COLO829 (cell line): Measurements from ENCODE around the gene PPT2.
A peak's percentile ranks its signal among the peaks of the same experiment; 100 is the strongest.

Source experiments
- DNase-seq: peaks from one replicate; pipeline ENCODE4 v3.0.0; 2012; ENCODE audit warnings: low spot score

PPT2 gene, protein sequence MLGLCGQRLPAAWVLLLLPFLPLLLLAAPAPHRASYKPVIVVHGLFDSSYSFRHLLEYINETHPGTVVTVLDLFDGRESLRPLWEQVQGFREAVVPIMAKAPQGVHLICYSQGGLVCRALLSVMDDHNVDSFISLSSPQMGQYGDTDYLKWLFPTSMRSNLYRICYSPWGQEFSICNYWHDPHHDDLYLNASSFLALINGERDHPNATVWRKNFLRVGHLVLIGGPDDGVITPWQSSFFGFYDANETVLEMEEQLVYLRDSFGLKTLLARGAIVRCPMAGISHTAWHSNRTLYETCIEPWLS

GRCh38 chr6:32153564-32154513 lies at the start of gene PPT2:
Gene PPT2, plus strand, starts transcription at chr6:32154141. Its CDS starts 454 bp downstream, at chr6:32154595.
- DNase-seq = peak; percentile 78

DNA sequence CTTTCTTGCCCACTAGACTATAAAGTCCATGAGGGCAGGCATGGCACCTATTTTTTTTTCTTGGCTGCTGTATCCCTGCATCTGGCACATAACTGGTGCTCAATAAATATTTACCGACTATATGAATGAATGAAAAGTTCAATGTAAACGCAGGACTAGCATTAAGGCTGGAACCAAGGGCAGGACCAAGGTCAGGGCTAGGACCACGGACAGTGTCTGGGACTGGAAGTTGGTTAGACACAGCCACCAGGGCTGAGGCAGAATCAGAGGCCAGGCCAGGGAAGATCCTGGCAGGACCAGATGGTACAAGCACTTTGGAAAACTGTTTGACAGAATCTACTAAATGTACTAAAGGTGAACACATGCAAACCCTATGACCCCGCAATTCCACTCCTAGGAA lies 48.5 kb upstream of the PPT2 start:
- no peak for DNase-seq

- DNase-seq = no peak
These were observed 46.5 kb upstream of the PPT2 start for GRCh38 chr6:32107406-32107805.

DNA sequence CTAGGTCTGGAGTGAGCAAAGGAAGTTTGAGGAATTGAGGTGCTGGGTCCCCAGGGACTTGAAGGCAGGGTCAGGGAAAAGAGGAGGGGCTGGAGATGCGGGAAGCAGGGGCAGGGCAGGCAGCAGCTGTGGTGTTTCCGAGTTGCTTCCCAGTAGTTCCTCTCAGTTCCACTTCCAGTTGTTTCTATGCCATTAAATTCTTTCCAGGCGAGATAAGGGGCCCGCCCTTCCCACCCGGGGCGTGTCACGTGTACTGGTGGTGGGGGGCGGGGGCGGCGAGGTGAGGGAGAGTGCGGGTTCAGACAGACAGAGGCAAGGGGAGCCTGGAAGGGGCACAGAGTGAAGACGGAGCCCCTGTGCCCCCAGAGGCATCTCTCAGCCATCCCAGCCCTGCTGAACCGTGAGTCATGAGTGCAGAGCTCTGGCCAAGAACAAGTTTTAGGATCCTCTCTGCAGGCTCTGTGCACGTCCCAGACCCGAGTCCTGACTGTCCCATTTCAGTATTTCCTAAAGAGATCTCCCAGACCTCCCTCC lies 45.8 kb upstream of the PPT2 start:
- DNase-seq = no peak

GRCh38 chr6:32108727-32109113 lies 45.2 kb upstream of the PPT2 start:
- DNase-seq = no peak

DNA sequence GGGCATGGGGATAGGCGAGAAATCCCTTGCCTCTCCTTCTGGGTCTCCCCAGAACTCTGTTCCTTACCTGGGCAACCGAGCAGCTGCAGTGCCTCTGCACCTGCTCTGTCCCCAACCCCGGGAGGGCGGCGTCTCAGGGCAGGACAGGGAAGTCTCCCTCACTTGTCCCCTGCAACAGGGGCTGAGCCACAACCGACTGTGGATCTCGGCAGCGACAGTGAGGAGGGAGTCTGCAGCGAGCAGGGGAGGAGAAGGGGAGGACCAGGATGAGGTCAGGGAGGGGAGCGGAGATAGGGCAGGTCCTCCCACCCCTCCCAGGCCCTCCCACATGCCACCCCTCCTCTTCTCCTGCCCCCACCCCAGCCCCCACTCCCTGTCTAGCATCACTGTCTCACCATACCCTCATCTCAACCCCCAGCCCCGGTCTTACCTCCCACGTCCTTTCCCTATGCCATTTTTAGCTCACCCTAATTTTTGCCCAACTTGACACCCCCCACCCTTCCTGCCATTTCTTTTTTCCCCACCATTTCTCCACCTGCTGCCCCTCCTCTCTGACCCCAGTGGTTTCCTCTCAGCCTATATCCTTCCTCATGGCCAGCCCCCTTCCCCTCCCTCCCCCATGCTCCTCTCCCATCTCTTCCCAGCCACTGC lies 44.7 kb upstream of the PPT2 start, which contains the start of gene TNXB:
Gene TNXB, minus strand, starts transcription at position 225 of the 651 bp plus-strand sequence. CDS start 11,140 bp downstream, outside the sequence.
- no peak for DNase-seq

GRCh38 chr6:32109765-32110160 lies 44.2 kb upstream of the PPT2 start:
- DNase-seq = no peak

GRCh38 chr6:32110632-32111031 lies 43.3 kb upstream of the PPT2 start:
- no peak for DNase-seq

GRCh38 chr6:32111424-32112066 lies 42.4 kb upstream of the PPT2 start:
- no peak for DNase-seq

GRCh38 chr6:32112431-32112980 lies 41.4 kb upstream of the PPT2 start:
- no peak for DNase-seq

- DNase-seq = no peak
These were observed 40.3 kb upstream of the PPT2 start for GRCh38 chr6:32113386-32114352.

DNA sequence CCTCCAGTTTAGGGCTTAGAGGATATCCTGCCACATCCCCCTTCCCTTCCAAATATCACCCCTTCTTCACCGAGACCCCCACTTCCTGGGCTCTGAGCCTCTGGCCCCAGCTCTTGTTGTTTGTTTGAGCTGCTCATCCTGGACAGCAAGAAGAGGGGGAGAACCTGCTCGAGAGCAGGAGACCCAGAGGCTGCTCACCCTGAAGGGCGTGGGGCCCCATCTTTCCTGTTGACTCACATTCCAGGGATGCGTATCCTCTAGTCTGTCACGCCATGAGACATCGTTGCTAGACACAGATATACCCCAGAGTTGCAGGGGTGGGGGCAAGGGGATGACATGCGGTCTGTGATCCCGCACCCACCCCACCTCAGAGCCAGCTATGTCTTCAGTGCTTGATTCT lies 39.1 kb upstream of the PPT2 start:
- no peak for DNase-seq

DNA sequence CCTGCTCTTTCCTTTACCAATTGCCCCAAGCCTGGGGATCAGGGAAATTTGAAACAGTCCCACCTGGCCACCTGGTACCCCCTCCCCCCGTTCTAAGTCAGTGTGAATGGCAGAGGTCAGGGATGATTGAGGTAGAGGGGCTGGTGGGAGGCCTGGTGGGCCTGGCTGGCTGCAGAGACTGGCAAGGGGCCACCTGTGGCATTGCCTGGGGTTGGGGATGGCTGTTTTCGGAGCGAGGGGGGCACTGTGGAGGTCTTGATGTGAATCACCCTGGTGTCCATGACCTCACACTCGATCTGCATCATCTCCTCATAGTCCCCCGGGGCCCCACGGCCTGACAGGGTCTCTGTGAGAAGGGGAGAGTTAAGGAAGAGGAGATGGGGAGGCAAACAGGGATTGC lies 38.3 kb upstream of the PPT2 start:
- no peak for DNase-seq

DNA sequence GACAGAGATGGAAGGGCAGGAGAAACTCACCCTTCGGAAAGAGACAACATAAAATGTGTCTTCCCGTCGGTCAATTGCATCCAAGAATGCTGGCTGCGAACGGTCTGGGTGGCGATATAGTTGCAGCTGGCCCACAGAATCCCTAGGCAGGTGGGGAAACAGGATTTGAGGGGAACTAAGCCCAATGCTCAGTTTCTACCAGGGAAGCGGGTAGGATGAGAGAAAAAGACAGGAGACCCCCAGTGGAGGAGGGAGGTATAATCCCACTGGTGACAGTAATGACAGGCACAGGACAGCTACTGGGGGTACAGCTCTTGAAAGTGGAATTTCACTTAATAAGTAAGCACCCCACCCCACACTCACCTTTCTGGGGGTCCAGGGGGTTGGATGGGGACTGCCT lies 37.3 kb upstream of the PPT2 start:
- no peak for DNase-seq

GRCh38 chr6:32117461-32117860 lies 36.5 kb upstream of the PPT2 start:
- DNase-seq = no peak

DNA sequence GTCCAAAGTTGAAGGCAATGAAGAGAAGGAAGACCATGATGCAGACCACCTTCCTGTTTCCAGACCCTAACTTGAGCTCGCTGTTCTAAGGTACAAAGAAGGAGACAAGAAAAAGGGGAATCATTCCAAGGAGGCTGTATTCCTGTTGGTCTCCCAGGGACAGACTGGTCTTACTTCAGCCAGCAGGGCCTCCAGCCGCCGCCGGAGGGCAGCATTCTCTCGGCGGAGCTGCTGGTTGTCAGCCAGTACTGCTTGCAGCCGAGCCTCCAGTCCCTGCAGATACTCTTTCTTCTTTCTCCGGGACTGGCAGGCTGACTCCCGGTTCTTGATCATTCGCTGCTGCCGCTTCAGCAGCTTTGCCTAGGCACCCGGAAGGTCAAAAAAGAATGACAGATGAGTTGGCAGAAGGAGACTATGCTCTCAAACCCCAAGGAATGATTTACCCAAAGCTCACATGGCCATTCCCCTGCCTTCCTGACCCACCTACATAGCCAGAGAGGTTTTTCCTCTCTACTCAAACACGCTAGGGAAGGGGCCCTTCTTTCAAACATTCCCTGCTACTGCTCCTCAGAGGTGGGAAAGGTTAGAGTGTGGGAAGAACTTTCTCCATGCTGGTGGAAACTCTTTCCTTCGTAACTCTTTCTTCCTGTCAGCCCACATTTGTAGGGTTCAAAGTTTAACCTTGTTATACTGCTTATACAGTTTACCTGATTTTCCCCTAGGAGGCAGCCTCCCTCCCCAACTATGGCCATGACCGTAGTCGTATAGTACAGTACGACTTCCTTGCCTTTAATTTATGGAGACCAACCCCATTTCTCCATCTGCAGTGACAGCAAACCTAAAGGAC lies 34.9 kb upstream of the PPT2 start:
- DNase-seq = peak; percentile 85

GRCh38 chr6:32120573-32121059 lies 33.3 kb upstream of the PPT2 start:
- no peak for DNase-seq

DNA sequence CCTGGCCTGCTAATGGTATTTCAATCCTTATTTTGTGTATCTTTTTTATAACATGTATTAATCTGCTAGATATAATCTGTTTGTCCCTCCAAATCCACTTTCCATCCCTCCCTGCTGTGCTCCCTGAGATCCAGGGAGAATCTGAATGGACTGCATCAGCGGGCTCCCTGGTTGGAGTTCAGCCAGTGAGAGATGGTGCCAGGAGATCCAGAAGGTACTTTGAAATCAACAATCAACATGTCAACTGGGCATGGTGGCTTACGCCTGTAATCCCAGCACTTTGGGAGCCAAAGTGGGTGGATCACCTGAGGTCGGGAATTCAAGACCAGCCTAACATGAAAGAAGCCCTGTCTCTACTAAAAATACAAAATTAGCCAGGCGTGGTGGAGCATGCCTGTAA lies 30.3 kb upstream of the PPT2 start:
- DNase-seq = no peak

DNA sequence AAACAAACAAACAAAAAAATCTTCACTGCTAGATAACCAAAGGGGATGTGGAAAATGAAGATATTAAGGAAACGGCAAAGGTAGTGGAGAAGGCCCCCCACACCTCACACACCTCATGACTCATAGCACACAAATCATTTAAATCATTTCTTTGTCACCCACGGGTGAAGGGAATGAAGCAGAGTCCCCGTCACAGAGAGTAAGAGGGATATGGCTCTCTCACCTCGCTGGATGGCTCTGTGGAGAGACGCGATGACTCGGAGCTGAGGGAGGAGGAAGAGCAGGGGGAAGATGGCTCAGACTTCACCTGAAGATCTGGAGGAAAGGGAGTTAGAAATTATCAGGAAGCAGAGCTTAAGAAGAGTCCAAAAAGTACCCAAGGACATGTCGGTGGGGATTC lies 27.1 kb upstream of the PPT2 start:
- DNase-seq = no peak
